Measurements from ENCODE around the gene C1QTNF1.
A peak's percentile ranks its signal among the peaks of the same experiment; 100 is the strongest.

DNA sequence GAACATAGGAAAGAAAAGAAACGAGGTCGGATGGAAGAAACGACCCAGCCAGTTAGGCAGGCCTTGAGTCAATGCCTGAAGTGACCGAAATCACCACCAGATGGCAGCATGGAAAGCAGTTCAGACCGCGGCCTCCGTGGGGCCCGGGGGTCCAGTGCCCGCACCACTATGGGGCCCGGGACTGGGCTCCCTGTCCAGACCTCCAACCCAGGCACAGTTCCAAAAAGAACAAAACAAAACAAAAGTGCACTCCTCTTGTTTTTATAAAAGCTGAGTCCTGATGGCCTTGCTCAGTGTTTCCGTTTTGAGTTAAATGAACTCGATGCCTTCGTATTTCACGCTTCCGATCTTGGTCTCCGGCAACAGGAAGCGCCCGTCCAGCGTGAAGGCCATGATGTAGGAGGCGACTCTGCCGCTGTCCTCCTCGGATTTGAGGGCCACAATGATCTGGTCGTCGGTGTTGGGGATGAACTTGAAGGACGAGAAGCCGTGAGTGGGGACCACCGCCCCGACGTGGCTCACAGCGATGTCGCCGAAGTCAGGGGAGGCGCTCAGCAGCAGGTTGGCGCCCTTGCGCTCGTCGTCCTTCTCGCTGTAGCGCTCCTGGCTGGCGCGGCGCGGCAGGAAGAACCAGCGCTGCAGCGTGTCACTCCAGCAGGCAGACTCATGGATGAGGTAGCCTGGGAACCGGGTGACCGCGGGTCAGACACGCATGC lies 30.6 kb upstream of the C1QTNF1 start:
- TF ChIP-seq, protein P1, sequence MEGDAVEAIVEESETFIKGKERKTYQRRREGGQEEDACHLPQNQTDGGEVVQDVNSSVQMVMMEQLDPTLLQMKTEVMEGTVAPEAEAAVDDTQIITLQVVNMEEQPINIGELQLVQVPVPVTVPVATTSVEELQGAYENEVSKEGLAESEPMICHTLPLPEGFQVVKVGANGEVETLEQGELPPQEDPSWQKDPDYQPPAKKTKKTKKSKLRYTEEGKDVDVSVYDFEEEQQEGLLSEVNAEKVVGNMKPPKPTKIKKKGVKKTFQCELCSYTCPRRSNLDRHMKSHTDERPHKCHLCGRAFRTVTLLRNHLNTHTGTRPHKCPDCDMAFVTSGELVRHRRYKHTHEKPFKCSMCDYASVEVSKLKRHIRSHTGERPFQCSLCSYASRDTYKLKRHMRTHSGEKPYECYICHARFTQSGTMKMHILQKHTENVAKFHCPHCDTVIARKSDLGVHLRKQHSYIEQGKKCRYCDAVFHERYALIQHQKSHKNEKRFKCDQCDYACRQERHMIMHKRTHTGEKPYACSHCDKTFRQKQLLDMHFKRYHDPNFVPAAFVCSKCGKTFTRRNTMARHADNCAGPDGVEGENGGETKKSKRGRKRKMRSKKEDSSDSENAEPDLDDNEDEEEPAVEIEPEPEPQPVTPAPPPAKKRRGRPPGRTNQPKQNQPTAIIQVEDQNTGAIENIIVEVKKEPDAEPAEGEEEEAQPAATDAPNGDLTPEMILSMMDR (IDR thresholded peaks at IDR 0.05; ENCODE audit: insufficient read depth, low read length) = peak; percentile 51
- no peak for TF ChIP-seq POLR2AphosphoS5 (IDR thresholded peaks at IDR 0.05; ENCODE audit: low read depth)
- TF ChIP-seq, protein P2, sequence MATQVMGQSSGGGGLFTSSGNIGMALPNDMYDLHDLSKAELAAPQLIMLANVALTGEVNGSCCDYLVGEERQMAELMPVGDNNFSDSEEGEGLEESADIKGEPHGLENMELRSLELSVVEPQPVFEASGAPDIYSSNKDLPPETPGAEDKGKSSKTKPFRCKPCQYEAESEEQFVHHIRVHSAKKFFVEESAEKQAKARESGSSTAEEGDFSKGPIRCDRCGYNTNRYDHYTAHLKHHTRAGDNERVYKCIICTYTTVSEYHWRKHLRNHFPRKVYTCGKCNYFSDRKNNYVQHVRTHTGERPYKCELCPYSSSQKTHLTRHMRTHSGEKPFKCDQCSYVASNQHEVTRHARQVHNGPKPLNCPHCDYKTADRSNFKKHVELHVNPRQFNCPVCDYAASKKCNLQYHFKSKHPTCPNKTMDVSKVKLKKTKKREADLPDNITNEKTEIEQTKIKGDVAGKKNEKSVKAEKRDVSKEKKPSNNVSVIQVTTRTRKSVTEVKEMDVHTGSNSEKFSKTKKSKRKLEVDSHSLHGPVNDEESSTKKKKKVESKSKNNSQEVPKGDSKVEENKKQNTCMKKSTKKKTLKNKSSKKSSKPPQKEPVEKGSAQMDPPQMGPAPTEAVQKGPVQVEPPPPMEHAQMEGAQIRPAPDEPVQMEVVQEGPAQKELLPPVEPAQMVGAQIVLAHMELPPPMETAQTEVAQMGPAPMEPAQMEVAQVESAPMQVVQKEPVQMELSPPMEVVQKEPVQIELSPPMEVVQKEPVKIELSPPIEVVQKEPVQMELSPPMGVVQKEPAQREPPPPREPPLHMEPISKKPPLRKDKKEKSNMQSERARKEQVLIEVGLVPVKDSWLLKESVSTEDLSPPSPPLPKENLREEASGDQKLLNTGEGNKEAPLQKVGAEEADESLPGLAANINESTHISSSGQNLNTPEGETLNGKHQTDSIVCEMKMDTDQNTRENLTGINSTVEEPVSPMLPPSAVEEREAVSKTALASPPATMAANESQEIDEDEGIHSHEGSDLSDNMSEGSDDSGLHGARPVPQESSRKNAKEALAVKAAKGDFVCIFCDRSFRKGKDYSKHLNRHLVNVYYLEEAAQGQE (IDR thresholded peaks at IDR 0.05; ENCODE audit: insufficient replicate concordance, low read depth) = no peak
- no peak for TF ChIP-seq GABPA (IDR thresholded peaks at IDR 0.05; ENCODE audit: low read depth)
- no peak for TF ChIP-seq SPI1 (IDR thresholded peaks at IDR 0.05; ENCODE audit: borderline replicate concordance, low read depth)
